Measurements from ENCODE around the gene PAPOLA. TPM values are rescaled to one million over a fixed set of nuclear protein-coding genes. Genes with fewer than 3 reads are reported as not detected.
A peak's percentile ranks its signal among the peaks of the same experiment; 100 is the strongest.

PAPOLA gene
- total RNA-seq, 1 experiment from 2014 or later = 207 TPM

GRCh38 chr14:96512602-96513397 is 10.6 kb downstream of the PAPOLA start:
- no peaks in the 10 kb centered on the region for H3K27me3 ChIP-seq (replicated peaks; ENCODE audit: control insufficient read depth, insufficient read depth, low read length)
- H3K36me3 Mint-ChIP-seq (ENCODE audit: insufficient read depth, unreplicated experiment) = no peaks in the 10 kb centered on the region
- H3K27me3 Mint-ChIP-seq (ENCODE audit: insufficient read depth, unreplicated experiment) = no peaks in the 10 kb centered on the region
- no peak for TF ChIP-seq CTCF (IDR thresholded peaks at IDR 0.05; ENCODE audit: insufficient read depth in 1 of 2, low read depth in 1 of 2, low read length in 1 of 2, severe bottlenecking in 1 of 2, unreplicated experiment in 1 of 2)
- H3K4me3 ChIP-seq (ENCODE audit: low read depth, low read length) = no peak overlapping the region
- DNase-seq = no peak
- H3K4me3 Mint-ChIP-seq (ENCODE audit: unreplicated experiment) = peak overlapping the region; percentile 9
- H3K36me3 ChIP-seq (ENCODE audit: control insufficient read depth, insufficient read depth, low read length) = no peaks in the 10 kb centered on the region
- peaks cover 22% of the 10 kb centered on the region for H3K4me1 Mint-ChIP-seq (ENCODE audit: low read depth, unreplicated experiment)
- ChIA-PET POLR2A (interaction anchor here (0.8 to 1.0 kb wide), 2 partner anchors 10 to 11 kb away, joined by 3 to 4 read pairs; partner anchors contain the start of gene PAPOLA), CTCF (no interaction called here)
- H3K9me3 ChIP-seq = no peaks in the 10 kb centered on the region
- no peaks in the 10 kb centered on the region for H3K9me3 Mint-ChIP-seq (ENCODE audit: unreplicated experiment)
- no TSS peak for BruUV-seq (replicated peaks)
- peaks cover 43% of the 10 kb centered on the region for H3K4me1 ChIP-seq
- intact Hi-C loops (cut with micrococcal nuclease; ENCODE audit: unreplicated experiment) = no loop called here
- H3K27ac Mint-ChIP-seq (ENCODE audit: unreplicated experiment) = no peak overlapping the region

GRCh38 chr14:96514694-96515093 is 12.5 kb downstream of the PAPOLA start:
- H3K27me3 Mint-ChIP-seq (ENCODE audit: insufficient read depth, unreplicated experiment) = no peaks in the 10 kb centered on the region
- peaks cover 22% of the 10 kb centered on the region for H3K4me1 Mint-ChIP-seq (ENCODE audit: low read depth, unreplicated experiment)
- Histone ChIP-seq H3K9me3 (no peaks in the 10 kb centered on the region), H3K36me3 (ENCODE audit: control insufficient read depth, insufficient read depth, low read length) (no peaks in the 10 kb centered on the region), H3K27me3 (replicated peaks; ENCODE audit: control insufficient read depth, insufficient read depth, low read length) (no peaks in the 10 kb centered on the region), H3K4me1 (peaks cover 31% of the 10 kb centered on the region), H3K4me3 (ENCODE audit: low read depth, low read length) (no peak overlapping the region)
- intact Hi-C loops (cut with micrococcal nuclease; ENCODE audit: unreplicated experiment) = no loop called here
- BruUV-seq (replicated peaks) = no TSS peak
- no peak for DNase-seq
- ChIA-PET POLR2A (no interaction called here), CTCF (no interaction called here)
- TF ChIP-seq CTCF (IDR thresholded peaks at IDR 0.05; ENCODE audit: insufficient read depth in 1 of 2, low read depth in 1 of 2, low read length in 1 of 2, severe bottlenecking in 1 of 2, unreplicated experiment in 1 of 2) = no peak
- H3K9me3 Mint-ChIP-seq (ENCODE audit: unreplicated experiment) = no peaks in the 10 kb centered on the region
- H3K36me3 Mint-ChIP-seq (ENCODE audit: insufficient read depth, unreplicated experiment) = peaks cover under 1% of the 10 kb centered on the region
- H3K27ac Mint-ChIP-seq (ENCODE audit: unreplicated experiment) = no peak overlapping the region
- no peak overlapping the region for H3K4me3 Mint-ChIP-seq (ENCODE audit: unreplicated experiment)

- peaks cover 28% of the 10 kb centered on the region for H3K4me1 ChIP-seq
- POLR2A ChIA-PET = no interaction called here
- BruUV-seq (replicated peaks) = no TSS peak
- Mint-ChIP-seq H3K4me3 (ENCODE audit: unreplicated experiment) (no peak overlapping the region), H3K27ac (ENCODE audit: unreplicated experiment) (no peak overlapping the region), H3K9me3 (ENCODE audit: unreplicated experiment) (no peaks in the 10 kb centered on the region), H3K27me3 (ENCODE audit: insufficient read depth, unreplicated experiment) (no peaks in the 10 kb centered on the region), H3K4me1 (ENCODE audit: low read depth, unreplicated experiment) (peaks cover 22% of the 10 kb centered on the region), H3K36me3 (ENCODE audit: insufficient read depth, unreplicated experiment) (peaks cover 11% of the 10 kb centered on the region)
- TF ChIP-seq CTCF (IDR thresholded peaks at IDR 0.05; ENCODE audit: insufficient read depth in 1 of 2, low read depth in 1 of 2, low read length in 1 of 2, severe bottlenecking in 1 of 2, unreplicated experiment in 1 of 2) = no peak
- no peak overlapping the region for H3K4me3 ChIP-seq (ENCODE audit: low read depth, low read length)
- intact Hi-C loops (cut with micrococcal nuclease; ENCODE audit: unreplicated experiment) = no loop called here
- no peaks in the 10 kb centered on the region for H3K27me3 ChIP-seq (replicated peaks; ENCODE audit: control insufficient read depth, insufficient read depth, low read length)
- H3K9me3 ChIP-seq = no peaks in the 10 kb centered on the region
- no peak for DNase-seq
- no peaks in the 10 kb centered on the region for H3K36me3 ChIP-seq (ENCODE audit: control insufficient read depth, insufficient read depth, low read length)
- CTCF ChIA-PET = no interaction called here
These were observed 13.5 kb downstream of the PAPOLA start for GRCh38 chr14:96515731-96516130.

Measured in Caco-2 (cell line).